ENCODE data around the gene COL19A1.
"Not testable (repeated sequence)": the region's sequence is repeated elsewhere in the genome, so short reads cannot be mapped to it uniquely, and the experiment has no call there.

Gene COL19A1

DNA sequence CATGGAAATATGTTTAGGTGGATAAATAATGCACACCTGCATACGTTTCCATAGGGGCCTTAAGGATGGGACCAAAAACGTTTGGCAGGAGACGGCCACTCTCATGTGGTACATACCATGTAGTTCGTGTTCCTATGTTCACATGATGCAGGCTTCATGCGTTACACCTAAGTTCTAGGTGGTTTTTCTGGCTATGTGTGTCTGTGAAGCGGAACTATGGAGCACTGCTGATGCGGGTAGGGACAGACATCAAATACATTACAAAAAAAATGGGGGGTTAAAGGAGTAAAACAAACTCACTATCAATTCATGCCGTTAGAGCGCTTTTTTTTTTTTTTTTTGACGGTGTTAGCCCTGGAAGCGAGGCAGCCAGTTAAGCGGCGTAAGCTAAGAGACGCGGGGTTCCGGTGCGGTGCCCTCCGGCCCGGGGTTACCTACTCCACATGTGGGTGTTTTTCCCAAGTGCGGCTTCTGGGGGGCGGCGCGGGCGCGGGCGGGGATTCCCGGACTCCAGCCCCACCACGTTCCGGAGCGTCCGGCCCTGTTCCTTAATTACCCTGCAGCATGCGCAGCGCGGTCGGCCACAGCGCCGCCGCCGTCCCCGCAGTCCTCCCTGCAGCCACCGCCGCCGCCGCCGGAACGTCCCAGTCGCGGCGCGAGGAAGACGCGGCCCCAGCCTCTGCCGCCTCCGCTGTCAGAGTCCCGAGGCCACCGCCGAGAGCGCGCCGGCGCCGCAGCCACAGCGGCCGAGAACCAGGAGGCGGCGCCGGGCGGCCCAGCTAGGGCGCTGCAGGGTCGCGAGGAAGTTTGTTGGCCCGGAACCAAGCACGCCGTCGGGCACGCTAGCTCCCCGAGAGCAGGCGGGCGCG, 648 bp downstream of the COL19A1 start:
- peak; percentile 43 for DNase-seq

DNA sequence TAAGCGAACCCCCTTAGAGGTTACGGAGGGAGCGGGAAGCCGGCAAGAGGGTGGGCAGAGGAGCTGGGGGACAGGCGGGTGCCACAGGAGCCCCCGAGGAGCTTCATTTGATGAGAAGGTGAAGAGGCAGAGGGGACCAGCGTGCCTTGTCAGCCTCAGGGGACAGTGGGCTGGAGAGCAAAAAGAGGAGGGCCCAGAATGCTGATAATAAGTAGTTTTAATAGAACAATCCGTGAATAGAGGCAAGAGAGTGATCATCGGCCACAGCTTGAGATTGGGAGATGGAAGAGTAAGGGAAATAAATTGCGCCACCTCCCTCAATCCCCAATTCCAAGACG, 1.3 kb downstream of the COL19A1 start:
- no peak for DNase-seq

DNA sequence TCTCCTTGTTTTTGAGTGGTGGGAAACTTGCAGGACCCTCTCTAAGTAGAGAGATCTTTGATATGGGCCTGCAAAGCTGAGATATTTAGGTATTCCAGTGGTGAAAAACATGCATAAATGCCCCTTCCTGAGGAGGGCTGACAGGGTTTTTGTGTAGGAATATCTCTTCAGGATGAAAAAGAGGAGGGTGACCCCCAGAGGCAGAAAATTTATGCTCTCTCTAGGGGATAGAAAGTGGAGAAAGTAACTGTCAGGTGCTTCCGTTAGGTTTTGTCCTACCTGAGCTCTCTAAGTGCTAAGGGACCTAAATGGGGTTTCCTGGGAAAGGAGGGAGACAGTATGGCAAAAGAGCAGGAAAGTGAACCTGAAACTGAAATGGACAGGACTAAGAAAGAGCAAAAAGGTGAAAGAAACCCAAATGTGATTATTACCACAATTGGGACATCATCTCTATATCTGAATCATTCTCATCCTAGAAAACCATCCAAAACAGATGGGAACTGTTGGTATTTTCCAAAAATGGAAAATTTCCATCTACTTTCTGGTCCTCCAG, 2.0 kb downstream of the COL19A1 start:
- DNase-seq = no peak

DNA sequence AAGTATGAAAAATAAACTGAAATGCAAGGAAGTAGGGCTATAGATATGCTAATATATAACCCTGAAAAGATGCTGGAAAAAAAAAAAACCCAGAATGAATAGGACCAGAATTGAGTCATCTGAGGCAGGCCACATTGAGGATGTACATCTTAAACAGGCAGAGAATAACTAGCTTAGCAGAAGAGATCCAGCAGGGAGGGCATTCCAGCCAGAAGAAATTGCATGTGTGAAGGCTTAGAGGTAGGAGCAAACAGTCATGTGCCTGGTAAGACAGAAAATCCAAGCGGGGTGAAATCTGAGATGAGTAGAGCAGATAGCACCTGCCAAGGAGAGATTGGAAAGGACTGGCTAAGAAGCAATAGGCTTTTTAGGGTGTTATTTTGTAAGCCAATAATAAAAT, 2.6 kb downstream of the COL19A1 start:
- DNase-seq = no peak

DNA sequence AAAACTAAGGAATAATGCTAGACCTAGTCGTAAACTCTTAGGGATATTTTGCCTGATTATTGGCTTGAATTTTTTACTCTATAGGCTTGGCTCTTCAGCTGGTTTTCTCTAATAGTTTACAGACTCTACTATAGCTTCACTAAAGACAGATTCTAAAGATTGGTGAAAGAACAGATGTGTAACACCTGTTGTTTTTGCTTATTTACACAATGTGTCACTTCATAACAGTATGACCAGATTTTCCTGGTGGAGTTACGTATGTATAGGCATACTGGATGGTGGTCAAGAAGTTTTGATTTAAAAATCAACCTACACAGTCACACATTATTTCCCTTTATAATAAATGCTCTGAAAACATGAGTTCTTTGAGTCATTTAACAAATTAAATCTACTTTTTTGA, 4.8 kb downstream of the COL19A1 start:
- DNase-seq = no peak

DNA sequence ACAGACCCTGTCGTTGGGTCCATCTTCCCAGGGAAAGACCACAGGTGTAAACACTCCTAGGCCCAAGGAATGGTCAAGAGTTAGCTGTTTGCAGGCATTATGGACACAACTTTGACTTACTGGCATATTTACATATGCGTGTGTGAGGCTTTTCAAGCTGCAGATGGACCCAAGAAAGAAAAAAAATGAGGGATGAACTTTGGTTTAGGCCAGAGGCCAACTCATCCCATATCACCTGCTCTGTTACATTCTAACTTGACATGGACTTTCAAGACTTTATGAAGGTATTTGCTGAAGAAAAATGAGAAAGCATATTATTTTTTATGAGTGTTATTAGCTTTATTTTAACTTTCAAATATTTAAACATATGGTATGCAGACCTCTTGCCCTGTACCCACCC, 6.9 kb downstream of the COL19A1 start:
- no peak for DNase-seq

DNA sequence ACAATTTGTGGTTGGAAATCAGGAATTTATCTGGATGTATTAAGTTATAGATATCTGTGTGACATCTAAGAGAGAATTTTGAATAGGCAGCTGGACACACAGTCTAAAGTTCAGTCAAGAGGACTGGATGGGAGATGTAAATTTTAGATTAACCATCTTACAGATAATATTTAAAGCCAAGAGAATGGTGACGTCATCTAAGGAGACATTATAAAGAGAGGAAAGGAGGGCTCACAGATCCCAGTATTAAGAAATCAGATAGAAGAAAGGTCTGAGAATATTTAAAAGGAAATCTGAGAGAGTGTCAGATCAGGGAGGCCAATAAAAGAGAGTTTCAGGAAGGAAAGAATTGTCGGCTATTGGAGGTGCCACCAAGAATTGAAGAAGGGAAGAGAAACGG, 9.4 kb downstream of the COL19A1 start:
- no peak for DNase-seq

DNA sequence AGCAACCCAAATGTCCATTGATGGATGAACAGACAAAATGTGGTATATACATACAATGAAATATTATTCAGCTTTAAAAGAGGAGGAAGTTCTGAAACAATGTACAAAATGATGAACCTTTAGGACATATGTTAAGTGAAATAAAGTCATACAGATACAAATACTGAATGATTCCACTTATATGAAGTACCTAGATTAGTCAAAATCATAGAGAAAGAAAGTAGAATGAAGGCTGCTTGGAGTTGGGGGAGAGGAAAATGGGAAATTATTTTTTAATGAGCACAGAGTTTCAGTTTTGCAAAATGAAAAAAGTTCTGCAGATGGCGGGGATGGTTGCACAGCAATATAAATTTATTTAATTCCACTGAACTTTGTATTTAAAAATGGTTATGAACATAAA, 12.4 kb downstream of the COL19A1 start:
- no peak for DNase-seq

DNA sequence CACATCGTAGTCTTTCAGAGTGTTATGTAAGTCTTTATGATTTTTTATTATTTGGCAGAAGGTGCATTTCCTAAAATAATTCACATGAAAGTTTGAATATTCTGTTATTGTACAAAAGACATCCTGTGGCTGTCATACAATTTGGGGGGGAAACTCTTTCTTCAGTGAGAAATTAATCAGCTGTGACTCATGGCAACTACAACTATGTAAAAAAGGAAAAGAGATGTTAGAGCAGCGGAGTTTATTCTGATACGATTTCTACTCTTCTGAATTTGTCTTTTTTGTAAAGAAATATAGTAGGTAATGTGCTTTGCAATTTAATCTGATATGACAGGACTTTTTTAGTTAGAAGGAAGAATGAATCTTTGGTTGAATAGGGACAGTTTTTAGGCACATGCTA, 14.2 kb downstream of the COL19A1 start:
- no peak for DNase-seq

DNA sequence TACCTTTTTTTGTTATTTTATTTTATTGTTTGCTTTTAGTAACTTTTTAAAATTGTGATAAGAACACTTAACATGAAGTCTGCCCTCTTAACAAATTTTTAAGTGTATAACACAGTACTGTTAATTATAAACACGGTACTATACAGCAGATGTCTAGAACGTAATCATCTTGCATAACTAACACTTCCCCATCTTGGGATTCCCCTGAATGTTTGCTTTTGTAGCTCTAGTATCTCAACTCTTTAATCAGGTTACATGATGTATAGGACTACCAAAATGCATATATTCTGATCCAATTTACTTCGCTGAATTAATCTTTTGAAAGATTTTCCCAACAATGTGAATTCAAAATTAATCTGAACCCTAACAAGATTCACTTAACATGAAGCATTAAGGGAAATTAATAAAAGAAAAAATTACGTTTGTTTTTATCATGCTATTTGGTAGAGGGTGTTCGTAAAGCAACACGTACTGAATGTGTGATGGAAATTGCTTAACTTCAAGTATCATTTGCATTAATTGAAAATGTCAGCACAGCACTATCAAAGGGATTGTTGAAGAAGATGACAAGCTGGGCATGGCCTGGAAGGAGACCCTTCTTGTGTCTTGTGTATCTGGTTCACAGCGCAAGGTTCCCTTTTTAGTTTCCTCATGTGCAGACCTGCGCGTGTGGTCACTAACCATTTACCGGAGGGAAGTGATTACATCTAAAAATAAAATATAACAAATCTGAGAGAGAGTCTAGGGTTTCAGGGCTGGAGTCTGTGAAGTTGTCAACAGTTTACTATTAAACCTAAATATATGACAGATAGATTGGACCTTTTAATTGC, 15.2 kb downstream of the COL19A1 start:
- no peak for DNase-seq

DNA sequence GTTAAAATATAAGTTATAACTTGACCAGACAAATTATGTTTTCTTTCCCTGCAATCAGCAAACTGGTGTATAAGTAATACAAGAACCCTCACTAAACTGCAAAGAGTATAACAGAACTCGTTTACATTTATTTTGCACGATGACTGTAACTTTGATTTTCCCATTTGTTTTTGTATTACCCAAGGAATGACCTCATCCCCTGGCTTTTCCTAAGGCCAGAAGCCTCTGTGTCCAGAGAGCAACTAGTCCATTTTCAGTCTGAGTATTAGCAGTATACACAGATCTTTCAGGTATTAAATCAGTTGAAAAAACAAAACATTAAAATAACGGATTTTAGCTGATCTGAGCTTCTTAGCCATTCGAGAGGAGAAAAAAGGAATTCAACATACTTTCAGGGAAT, 17.2 kb downstream of the COL19A1 start:
- no peak for DNase-seq

DNA sequence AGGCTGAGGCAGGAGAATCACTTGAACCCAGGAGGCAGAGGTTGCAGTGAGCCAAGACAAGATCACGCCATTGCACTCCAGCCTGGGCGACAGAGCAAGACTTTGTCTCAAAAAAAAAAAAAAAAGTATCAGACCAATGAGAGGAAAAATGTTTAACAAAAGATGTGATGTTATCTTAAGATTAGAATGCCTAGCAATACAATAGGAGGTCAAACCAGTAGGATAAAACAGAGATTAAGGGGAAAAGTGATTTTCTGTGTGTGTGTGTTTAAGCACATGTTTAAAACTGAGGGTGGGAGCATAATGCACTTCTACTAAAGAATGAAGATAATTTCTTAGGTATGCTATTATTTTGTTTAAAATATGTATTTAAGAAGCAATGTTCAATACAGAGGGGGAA, 17.9 kb downstream of the COL19A1 start:
- DNase-seq = no peak

DNA sequence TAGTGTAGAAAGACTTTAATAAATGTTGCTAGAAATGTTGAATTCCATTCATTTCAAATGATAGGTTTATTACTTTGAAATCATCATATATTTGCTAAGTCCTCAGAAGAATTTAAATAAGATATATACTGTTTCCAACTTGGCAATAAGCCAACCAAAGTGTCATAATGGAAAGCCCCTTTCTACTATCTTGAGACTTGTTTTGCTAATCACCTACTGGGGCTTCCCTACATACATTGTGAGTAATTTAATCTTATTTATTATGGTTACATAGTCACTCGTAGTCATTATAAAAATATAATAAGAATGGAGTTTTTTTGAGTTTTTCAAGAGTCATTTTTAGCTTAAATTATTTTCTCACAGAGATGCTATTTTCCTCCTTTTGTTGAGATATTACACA, 20.7 kb downstream of the COL19A1 start:
- DNase-seq = no peak

DNA sequence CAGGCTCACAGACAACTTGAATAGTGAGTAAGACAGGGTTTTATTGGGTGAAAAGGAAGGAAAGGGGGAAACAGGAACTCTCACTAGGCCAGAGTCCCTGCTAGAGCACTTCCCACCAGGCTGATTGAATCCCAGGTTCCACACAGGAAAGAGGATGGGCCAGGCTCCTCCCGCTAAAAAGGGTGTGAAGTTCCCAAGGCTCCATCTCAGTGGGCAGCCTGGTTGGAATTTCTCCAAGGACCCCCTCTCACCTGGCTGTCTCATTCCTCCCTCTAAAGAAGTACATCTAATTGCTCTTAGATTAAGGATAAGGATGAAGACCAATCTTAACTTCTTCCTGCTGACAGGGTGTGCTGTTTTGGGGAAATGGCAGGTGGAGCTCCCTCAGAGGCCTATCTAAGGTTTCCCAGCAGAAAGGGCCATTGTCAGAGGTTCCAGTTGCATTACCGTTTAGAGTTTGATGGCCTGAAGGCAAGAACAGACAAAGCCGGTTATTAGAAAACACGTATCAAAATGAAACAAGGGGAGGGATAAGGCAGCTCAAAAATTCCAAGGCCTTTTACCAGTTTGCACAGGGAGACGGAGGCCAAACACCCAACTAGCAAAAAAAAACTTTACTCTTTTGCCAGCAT, 21.5 kb downstream of the COL19A1 start:
- no peak for DNase-seq

DNA sequence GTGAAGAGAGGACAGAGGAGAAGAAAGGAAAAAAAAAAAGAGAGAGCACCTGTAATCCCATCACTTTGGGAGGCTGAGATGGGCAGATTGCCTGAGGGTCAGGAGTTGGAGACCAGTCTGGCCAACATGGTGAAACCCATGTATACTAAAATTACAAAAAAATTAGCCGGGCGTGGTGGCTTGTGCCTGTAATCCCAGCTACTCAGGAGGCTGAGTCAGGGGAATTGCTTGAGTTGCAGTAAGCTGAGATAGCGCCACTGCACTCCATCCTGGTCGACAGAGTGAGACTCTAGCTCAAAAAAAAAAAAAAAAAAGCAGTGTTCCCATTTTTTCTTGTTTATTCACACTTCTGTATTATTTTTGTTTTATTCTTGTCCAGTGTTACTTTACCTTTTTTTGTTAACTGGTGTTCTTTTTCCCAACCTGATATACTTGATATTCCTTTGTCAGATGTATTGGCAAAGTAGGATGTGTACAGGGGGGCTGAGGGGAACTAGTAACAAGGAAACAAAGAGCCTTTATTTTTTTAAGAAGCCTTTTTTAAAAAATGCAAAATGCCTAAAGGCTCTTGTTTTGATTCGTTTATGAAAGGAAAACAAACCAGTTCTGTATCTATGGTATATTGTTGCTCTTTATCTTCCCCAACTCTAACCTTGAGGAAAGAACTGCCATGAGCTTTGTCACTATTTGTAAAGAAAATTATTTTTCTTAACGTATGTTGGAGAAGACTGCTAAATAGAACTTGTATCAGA, 22.3 kb downstream of the COL19A1 start:
- DNase-seq = no peak

DNA sequence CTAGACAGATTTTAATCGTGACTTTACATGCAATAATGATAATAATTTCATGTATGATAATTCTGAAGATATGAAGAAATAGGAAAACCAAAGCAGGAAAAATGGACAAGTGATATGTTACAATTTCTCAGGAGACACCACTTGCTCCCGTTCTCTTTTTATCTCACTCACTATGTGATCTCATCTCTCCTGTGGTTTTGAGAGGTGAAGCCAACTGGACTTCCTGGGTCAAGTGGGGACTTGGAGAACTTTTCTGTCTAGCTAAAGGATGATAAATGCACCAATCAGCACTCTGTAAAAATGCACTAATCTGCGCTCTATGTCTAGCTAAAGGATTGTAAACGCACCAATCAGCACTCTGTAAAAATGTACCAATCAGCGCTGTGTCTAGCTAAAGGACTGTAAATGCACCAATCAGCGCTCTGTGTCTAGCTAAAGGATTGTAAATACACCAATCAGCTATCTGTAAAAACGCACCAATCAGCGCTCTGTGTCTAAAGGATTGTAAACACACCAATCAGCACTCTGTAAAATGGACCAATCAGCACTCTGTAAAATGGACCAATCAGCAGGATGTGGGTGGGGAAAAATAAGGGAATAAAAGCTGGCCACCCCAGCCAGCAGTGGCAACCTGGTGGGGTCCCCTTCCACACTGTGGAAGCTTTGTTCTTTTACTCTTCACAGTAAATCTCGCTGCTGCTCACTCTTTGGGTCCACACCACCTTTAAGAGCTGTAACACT, 23.0 kb downstream of the COL19A1 start:
- DNase-seq = not testable (repeated sequence)

DNA sequence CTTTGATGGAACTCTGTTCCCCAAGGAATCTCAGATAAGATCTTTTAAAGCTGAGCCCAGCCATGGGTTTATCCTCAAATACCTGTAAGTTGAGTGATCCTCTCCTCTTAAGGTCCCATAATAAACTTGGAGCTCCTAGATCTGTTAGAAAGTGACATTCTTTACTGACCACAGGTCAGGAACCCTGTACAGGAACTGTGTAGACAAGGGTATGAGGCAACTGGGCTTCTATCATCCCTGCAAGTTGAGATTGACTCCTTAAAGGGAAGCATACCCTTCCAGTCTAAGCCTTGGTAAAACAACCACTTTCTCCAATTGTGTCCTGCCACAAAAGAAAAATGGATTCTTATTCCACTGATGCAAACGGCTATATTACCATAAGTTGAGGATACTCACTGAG, 26.2 kb downstream of the COL19A1 start:
- not testable (repeated sequence) for DNase-seq

DNA sequence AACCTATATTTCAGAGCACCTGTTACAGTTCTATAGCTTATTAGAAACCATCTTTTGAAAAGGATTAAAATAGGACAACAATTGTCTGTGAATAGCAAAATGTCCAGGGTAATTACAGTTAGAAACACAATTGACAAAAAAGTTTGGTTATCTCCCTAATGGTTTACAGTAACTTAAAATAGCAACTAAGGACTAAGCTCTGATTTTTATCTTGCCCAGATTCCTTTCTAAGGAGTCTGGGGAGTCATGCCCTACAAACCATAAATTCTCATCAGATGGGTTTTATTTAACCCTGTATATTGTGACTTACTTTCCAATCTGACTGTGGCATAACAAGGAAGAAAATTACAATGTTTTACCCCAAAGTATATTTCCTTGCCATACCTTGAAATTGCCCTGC, 26.9 kb downstream of the COL19A1 start:
- not testable (repeated sequence) for DNase-seq

DNA sequence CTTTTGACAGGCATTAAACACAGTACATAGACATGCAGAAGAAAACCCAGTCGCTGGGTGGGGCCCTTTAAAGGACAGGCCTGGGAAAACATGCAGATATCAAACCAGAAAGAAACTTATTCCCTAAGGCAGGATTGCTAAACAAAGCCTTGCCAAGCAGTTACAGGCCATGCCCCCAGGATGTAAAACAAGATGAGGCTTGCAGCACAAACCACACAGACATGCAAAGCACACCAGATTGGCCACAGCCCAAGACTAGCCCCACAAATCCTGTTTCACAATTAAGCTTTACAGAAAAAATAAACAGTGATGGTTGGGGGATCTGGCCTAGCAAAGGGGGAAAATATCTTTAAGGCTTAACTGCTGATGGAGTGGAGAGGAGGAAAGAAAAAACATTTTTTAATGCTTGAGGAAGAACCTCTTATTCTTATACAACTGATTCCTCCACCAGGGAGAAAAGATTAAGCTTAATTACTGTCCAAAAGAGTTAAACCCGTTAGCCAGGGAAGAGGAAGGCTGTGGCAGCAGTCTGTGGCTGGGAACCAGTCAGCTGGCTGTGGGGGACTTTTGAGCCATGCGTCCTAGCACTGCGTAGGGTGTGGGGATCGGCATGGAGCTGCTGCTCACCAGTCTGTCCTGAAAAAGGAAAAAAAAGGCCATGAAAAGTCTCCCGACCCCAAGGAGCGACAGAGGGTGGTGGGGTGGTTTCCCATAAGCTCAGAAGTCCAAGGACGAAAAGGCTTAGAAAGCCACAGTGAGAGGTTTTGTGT, 28.4 kb downstream of the COL19A1 start:
- no peak for DNase-seq

DNA sequence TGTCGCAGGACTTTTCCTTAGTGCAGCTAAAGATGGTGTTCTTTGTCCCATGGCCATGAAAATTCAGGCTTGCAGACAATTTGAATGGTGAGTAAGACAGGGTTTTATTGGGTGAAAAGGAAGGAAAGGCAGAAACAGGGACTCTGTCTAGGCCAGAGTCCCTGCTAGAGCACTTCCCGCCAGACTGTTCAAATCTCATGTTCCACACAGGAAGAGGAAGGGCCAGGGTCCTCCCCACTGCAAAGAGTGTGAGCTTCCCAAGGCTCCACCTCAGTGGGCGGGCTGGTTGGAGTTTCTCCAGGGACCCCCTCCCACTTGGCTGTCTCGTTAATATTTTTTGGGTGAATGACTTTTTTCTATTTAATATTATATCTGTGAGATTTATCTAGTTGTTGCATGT, 29.0 kb downstream of the COL19A1 start:
- no peak for DNase-seq

DNA sequence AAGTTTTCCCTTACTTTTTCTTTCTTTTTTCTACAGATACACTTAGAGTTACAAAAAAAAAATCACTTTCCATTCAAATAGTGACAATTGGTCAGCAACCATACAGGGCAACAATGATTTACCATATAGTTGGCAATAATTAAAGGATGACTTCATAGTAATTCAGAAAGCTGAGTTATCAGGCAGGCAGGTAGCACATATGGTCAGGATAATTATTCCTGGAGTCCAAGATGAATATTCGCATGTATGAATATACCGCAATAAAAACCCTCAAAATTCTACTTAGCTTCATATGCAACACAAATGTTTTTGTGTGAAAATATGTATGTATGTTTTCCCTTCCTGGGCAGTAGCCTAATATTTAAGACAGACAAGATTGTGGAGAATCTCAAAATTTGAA, 34.5 kb downstream of the COL19A1 start:
- DNase-seq = no peak

Measured in activated CD4-positive, alpha-beta T cell treated with anti-CD3 and anti-CD28 coated beads for 1 hour (primary cell).